ENCODE measurements around the gene SEPTIN1.
"Not testable (repeated sequence)": the region's sequence is repeated elsewhere in the genome, so short reads cannot be mapped to it uniquely, and the experiment has no call there.

Gene SEPTIN1

GRCh38 chr16:30357715-30358576 is 24.4 kb downstream of the SEPTIN1 start:
- DNase-seq (ENCODE audit: low spot score) = no peak

- no peak for DNase-seq (ENCODE audit: low spot score)
These were observed 25.2 kb downstream of the SEPTIN1 start for GRCh38 chr16:30357085-30357714.

- DNase-seq (ENCODE audit: low spot score) = no peak
These were observed 25.8 kb downstream of the SEPTIN1 start for GRCh38 chr16:30356401-30357084.

- DNase-seq (ENCODE audit: low spot score) = no peak
These were observed 26.4 kb downstream of the SEPTIN1 start for GRCh38 chr16:30355954-30356308.

- peak; percentile 99 for DNase-seq (ENCODE audit: low spot score)
These were observed 27.0 kb downstream of the SEPTIN1 start, which contains the start of gene CD2BP2 for GRCh38 chr16:30355144-30355953. TSS of gene CD2BP2 (minus strand) at chr16:30355308. CDS start at chr16:30354681, 627 bp downstream.

- DNase-seq (ENCODE audit: low spot score) = no peak
These were observed 27.8 kb downstream of the SEPTIN1 start for GRCh38 chr16:30354423-30355143.

GRCh38 chr16:30353438-30354129 is 28.8 kb downstream of the SEPTIN1 start:
- DNase-seq (ENCODE audit: low spot score) = no peak

GRCh38 chr16:30352488-30353401 is 29.6 kb downstream of the SEPTIN1 start:
- no peak for DNase-seq (ENCODE audit: low spot score)

- DNase-seq (ENCODE audit: low spot score) = peak; percentile 82
These were observed 30.6 kb downstream of the SEPTIN1 start for GRCh38 chr16:30351586-30352419.

GRCh38 chr16:30351001-30351441 is 31.3 kb downstream of the SEPTIN1 start:
- no peak for DNase-seq (ENCODE audit: low spot score)

GRCh38 chr16:30350134-30350871 is 32.1 kb downstream of the SEPTIN1 start:
- no peak for DNase-seq (ENCODE audit: low spot score)

- no peak for DNase-seq (ENCODE audit: low spot score)
These were observed 32.7 kb downstream of the SEPTIN1 start for GRCh38 chr16:30349675-30350074.

GRCh38 chr16:30348929-30349328 is 33.4 kb downstream of the SEPTIN1 start:
- DNase-seq (ENCODE audit: low spot score) = no peak

- DNase-seq (ENCODE audit: low spot score) = no peak
These were observed 34.2 kb downstream of the SEPTIN1 start for GRCh38 chr16:30348113-30348512.

- DNase-seq (ENCODE audit: low spot score) = no peak
These were observed 36.1 kb downstream of the SEPTIN1 start for GRCh38 chr16:30346286-30346685.

- not testable (repeated sequence) for DNase-seq (ENCODE audit: low spot score)
These were observed 38.9 kb downstream of the SEPTIN1 start for GRCh38 chr16:30343491-30343820.

- no peak for DNase-seq (ENCODE audit: low spot score)
These were observed 39.4 kb downstream of the SEPTIN1 start for GRCh38 chr16:30342751-30343490.
